Activated CD4-positive, alpha-beta T cell treated with anti-CD3 and anti-CD28 coated beads, Interleukin-2, amount 50 U/mL, for 16 hours (primary cell): Measurements from ENCODE around the gene CLMN.

Experiments
- DNase-seq: peaks from one replicate; pipeline ENCODE4 v3.0.0-alpha.2; 2020

The CLMN gene

GRCh38 chr14:95260537-95261361, 59.0 kb downstream of the CLMN start:
- DNase-seq, result peak; percentile 82

GRCh38 chr14:95258754-95259593, 60.7 kb downstream of the CLMN start:
- DNase-seq, result no peak

- no peak for DNase-seq
Measured at GRCh38 chr14:95258156-95258555, 61.6 kb downstream of the CLMN start.

GRCh38 chr14:95257521-95257920, 62.2 kb downstream of the CLMN start:
- DNase-seq, result no peak

- no peak for DNase-seq
Measured at GRCh38 chr14:95256776-95257060, 63.0 kb downstream of the CLMN start.

- no peak for DNase-seq
Measured at GRCh38 chr14:95256002-95256775, 63.5 kb downstream of the CLMN start.

GRCh38 chr14:95255487-95255886, 64.2 kb downstream of the CLMN start:
- peak; percentile 11 for DNase-seq

GRCh38 chr14:95255013-95255412, 64.7 kb downstream of the CLMN start:
- no peak for DNase-seq

- DNase-seq, result no peak
Measured at GRCh38 chr14:95254288-95254687, 65.4 kb downstream of the CLMN start.

GRCh38 chr14:95253039-95253630, 66.6 kb downstream of the CLMN start:
- no peak for DNase-seq

GRCh38 chr14:95252219-95252618, 67.5 kb downstream of the CLMN start:
- DNase-seq, result no peak

- no peak for DNase-seq
Measured at GRCh38 chr14:95250936-95251335, 68.8 kb downstream of the CLMN start.

GRCh38 chr14:95250140-95250769, 69.5 kb downstream of the CLMN start:
- no peak for DNase-seq

GRCh38 chr14:95248432-95248831, 71.3 kb downstream of the CLMN start:
- DNase-seq, result no peak

GRCh38 chr14:95246870-95247269, 72.8 kb downstream of the CLMN start:
- DNase-seq, result no peak

- DNase-seq, result no peak
Measured at GRCh38 chr14:95245334-95245733, 74.4 kb downstream of the CLMN start.

GRCh38 chr14:95244587-95244986, 75.1 kb downstream of the CLMN start:
- DNase-seq, result no peak

GRCh38 chr14:95242870-95243269, 76.8 kb downstream of the CLMN start:
- no peak for DNase-seq

- no peak for DNase-seq
Measured at GRCh38 chr14:95240859-95241813, 78.6 kb downstream of the CLMN start.

- DNase-seq, result no peak
Measured at GRCh38 chr14:95238487-95239298, 81.0 kb downstream of the CLMN start.

GRCh38 chr14:95237958-95238340, 81.8 kb downstream of the CLMN start:
- DNase-seq, result no peak
